ENCODE results near the gene GALNT8. TPM values are rescaled to one million over a fixed set of nuclear protein-coding genes. Genes with fewer than 3 reads are reported as not detected.

GALNT8 gene
- total and polyA plus RNA-seq, 5 donors from 2014 or later = 2.0 to 7.3 (median 3.5) TPM

- H3K27ac ChIP-seq (ENCODE audit: insufficient read depth, low read length, poor library complexity, severe bottlenecking) = no peak overlapping the region
- H3K27me3 Mint-ChIP-seq = peaks cover 23% of the 10 kb centered on the region
- H3K27ac Mint-ChIP-seq = no peak overlapping the region
Observed at GRCh38 chr12:4723226-4723625, 3.0 kb downstream of the GALNT8 start.

DNA sequence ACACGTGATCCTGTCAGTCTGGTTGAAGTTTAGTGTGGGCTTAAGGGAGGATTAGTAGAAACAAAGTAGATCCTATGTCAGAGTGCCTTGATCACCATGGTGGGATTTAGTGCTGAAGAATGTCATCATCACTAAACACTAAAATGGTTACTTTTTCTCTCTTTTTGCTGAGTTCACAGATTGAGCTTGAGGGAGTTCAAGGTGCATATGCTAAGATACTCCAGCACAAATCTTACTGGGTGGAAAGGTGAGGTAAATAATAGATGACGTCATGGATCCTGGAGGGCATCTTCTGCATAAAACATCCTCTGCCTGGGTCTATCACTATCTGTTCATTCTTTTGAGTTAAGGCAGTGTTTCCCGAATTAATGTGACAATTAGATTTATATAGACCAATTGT lies 4.9 kb downstream of the GALNT8 start:
- H3K27me3 Mint-ChIP-seq = peaks cover 26% of the 10 kb centered on the region
- no peaks in the 10 kb centered on the region for H3K4me1 ChIP-seq (ENCODE audit: control insufficient read depth, insufficient read depth, low read length, poor library complexity, severe bottlenecking)
- no peaks in the 10 kb centered on the region for H3K36me3 Mint-ChIP-seq
- no peaks in the 10 kb centered on the region for H3K36me3 ChIP-seq (ENCODE audit: control insufficient read depth, insufficient read depth, low read length)
- no peaks in the 10 kb centered on the region for H3K4me1 Mint-ChIP-seq
- H3K9me3 ChIP-seq (ENCODE audit: control insufficient read depth in 2 of 2, low read length in 2 of 2) = no peaks in the 10 kb centered on the region
- H3K4me3 ChIP-seq (ENCODE audit: low read depth, low read length) = no peak overlapping the region
- H3K4me3 Mint-ChIP-seq = no peak overlapping the region
- no peak overlapping the region for H3K27ac ChIP-seq (ENCODE audit: insufficient read depth, low read length, poor library complexity, severe bottlenecking)
- H3K9me3 Mint-ChIP-seq = no peaks in the 10 kb centered on the region
- DNase-seq (no peak), ATAC-seq (ENCODE audit: low read depth in 2 of 2) (no peak)
- H3K27ac Mint-ChIP-seq = no peak overlapping the region
- peaks cover 6% of the 10 kb centered on the region for H3K27me3 ChIP-seq (ENCODE audit: control insufficient read depth, insufficient read depth, low read length)

More at GRCh38 chr12:4723226-4723625, 3.0 kb downstream of the GALNT8 start:
- Histone ChIP-seq H3K4me1 (ENCODE audit: control insufficient read depth, insufficient read depth, low read length, poor library complexity, severe bottlenecking) (no peaks in the 10 kb centered on the region), H3K9me3 (ENCODE audit: control insufficient read depth in 2 of 2, low read length in 2 of 2) (no peaks in the 10 kb centered on the region), H3K36me3 (ENCODE audit: control insufficient read depth, insufficient read depth, low read length) (no peaks in the 10 kb centered on the region), H3K27me3 (ENCODE audit: control insufficient read depth, insufficient read depth, low read length) (peaks cover 6% of the 10 kb centered on the region), H3K4me3 (ENCODE audit: low read depth, low read length) (no peak overlapping the region)
- no peak for DNase-seq
- Mint-ChIP-seq H3K4me1 (no peaks in the 10 kb centered on the region), H3K36me3 (no peaks in the 10 kb centered on the region), H3K4me3 (no peak overlapping the region), H3K9me3 (peaks cover 0 to 1% (median 0%) of the 10 kb centered on the region in 7 donors)
- ATAC-seq (ENCODE audit: low read depth in 2 of 2) = no peak

DNA sequence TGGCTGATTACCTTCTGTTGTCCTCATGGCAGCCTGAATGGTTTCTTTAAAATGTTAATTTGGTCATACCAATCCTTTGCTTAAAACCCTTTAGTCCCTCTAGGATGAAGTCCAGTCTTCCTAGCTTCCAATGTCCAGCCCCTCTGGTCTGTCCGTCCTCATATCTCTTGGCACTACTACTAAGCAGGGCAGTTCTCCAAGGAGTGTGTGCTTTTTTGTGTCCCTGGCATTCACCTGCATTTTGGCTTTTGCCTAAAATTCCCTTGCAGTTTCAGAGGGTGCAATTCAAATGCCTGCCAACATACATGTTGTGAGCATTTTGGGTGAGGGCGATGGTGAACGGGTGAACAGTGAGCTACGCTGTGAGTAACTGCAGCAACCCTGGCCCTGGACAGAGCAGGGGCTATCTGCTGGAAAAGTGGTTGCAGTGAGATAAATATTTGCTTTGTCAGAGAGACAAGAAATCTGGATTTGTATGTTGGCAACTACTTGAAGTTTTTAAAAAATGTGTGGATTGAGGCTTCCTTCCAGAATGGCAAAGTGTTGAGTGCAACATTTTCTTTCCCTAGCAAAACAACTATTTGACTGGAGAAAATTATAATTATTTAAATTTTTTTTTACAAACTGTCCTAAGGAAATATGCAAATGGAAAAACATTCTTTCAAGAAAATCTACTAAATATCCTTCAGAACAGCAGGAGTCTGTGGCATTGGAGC lies 14.6 kb downstream of the GALNT8 start:
- Histone ChIP-seq H3K9me3 (ENCODE audit: control insufficient read depth in 2 of 2, low read length in 2 of 2) (no peaks in the 10 kb centered on the region), H3K4me1 (ENCODE audit: control insufficient read depth, insufficient read depth, low read length, poor library complexity, severe bottlenecking) (no peaks in the 10 kb centered on the region), H3K36me3 (ENCODE audit: control insufficient read depth, insufficient read depth, low read length) (no peaks in the 10 kb centered on the region), H3K4me3 (ENCODE audit: low read depth, low read length) (no peak overlapping the region), H3K27me3 (ENCODE audit: control insufficient read depth, insufficient read depth, low read length) (peaks cover 16% of the 10 kb centered on the region), H3K27ac (ENCODE audit: insufficient read depth, low read length, poor library complexity, severe bottlenecking) (no peak overlapping the region)
- Mint-ChIP-seq H3K4me3 (no peak overlapping the region), H3K27me3 (peaks cover 29% of the 10 kb centered on the region), H3K36me3 (no peaks in the 10 kb centered on the region), H3K9me3 (peaks cover 0 to 2% (median 0%) of the 10 kb centered on the region in 7 donors), H3K27ac (no peak overlapping the region), H3K4me1 (no peaks in the 10 kb centered on the region)
- DNase-seq (no peak), ATAC-seq (ENCODE audit: low read depth in 2 of 2) (no peak)

DNA sequence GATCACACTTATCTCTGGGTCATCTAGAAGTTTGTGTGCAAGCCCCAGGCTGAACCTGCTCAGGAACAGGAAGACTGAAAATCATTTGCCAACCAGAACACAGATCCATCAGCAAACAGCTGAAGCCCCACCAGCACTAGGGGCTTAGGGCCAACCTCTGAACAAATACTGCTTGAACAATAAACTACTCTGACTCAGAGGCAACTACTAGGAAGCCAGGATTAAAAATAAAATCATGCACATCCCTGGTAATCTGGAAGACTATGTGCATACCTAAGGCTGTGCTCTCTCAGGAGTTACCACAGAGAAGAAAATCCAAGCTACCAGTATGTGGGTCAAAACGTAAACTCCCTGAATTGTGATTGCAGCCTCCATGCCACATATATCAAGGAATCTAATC lies 15.9 kb downstream of the GALNT8 start:
- no peak for DNase-seq
- Histone ChIP-seq H3K27ac (ENCODE audit: insufficient read depth, low read length, poor library complexity, severe bottlenecking) (no peak overlapping the region), H3K9me3 (ENCODE audit: control insufficient read depth in 2 of 2, low read length in 2 of 2) (no peaks in the 10 kb centered on the region), H3K4me3 (ENCODE audit: low read depth, low read length) (no peak overlapping the region), H3K4me1 (ENCODE audit: control insufficient read depth, insufficient read depth, low read length, poor library complexity, severe bottlenecking) (no peaks in the 10 kb centered on the region), H3K27me3 (ENCODE audit: control insufficient read depth, insufficient read depth, low read length) (peaks cover 16% of the 10 kb centered on the region), H3K36me3 (ENCODE audit: control insufficient read depth, insufficient read depth, low read length) (no peaks in the 10 kb centered on the region)
- Mint-ChIP-seq H3K9me3 (peaks cover 0 to 2% (median 0%) of the 10 kb centered on the region in 7 donors), H3K27ac (no peak overlapping the region), H3K4me3 (no peak overlapping the region), H3K27me3 (peaks cover 22% of the 10 kb centered on the region), H3K36me3 (no peaks in the 10 kb centered on the region), H3K4me1 (no peaks in the 10 kb centered on the region)
- ATAC-seq (ENCODE audit: low read depth in 2 of 2) = no peak

DNA sequence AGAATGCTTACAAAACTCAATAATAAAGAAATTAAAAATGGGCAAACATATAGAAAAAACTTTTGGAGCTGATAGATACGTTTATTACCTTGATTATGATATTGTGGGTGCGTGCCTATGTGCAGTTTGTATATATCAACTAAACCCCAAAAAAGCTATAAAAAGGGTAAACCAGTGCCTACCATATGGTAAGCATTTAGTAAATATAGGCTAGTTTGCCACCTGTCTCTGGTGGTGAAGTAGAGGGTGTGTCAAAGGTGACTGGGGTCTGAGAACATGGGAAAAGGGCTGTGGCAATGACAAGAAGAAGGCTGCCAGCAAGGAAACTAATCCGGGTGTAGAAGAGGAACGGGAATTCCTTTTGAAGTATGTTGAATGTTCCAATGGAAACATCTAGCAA lies 18.3 kb downstream of the GALNT8 start:
- H3K4me1 Mint-ChIP-seq = no peaks in the 10 kb centered on the region
- H3K4me3 ChIP-seq (ENCODE audit: low read depth, low read length) = no peak overlapping the region
- no peaks in the 10 kb centered on the region for H3K4me1 ChIP-seq (ENCODE audit: control insufficient read depth, insufficient read depth, low read length, poor library complexity, severe bottlenecking)
- DNase-seq (no peak), ATAC-seq (ENCODE audit: low read depth in 2 of 2) (no peak)
- H3K27ac ChIP-seq (ENCODE audit: insufficient read depth, low read length, poor library complexity, severe bottlenecking) = no peak overlapping the region
- H3K9me3 Mint-ChIP-seq = peaks cover 0 to 2% (median 0%) of the 10 kb centered on the region in 7 donors
- H3K9me3 ChIP-seq (ENCODE audit: control insufficient read depth in 2 of 2, low read length in 2 of 2) = no peaks in the 10 kb centered on the region
- H3K27me3 ChIP-seq (ENCODE audit: control insufficient read depth, insufficient read depth, low read length) = peaks cover 15% of the 10 kb centered on the region
- no peak overlapping the region for H3K4me3 Mint-ChIP-seq
- no peaks in the 10 kb centered on the region for H3K36me3 Mint-ChIP-seq
- H3K27ac Mint-ChIP-seq = no peak overlapping the region
- peaks cover 36% of the 10 kb centered on the region for H3K27me3 Mint-ChIP-seq
- H3K36me3 ChIP-seq (ENCODE audit: control insufficient read depth, insufficient read depth, low read length) = no peaks in the 10 kb centered on the region

DNA sequence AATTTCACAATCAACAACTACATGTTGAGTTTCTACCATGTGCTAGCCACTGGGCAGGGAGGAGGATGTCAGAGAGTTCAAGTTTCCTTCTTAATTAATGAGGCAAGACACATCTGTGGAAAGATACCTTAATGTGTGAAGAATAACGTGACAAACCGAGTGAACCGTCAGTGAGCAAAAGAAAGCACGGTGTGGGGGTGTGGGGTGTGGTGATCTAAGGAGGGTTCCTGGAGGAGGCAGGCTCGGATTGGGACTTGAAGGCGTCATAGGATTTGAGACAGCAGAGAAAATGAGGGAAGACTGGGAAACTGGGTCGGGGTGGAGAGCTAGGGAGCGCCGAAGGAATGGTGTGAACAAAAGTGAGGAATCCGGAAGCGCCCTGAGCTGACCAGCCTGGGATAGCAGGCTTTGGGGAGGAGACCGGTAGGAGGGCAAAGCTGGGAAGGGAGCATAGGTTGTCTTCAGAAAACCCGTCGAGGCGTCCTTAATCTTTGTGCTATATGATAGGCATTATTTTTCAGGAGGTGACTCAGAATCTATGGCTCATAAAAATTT lies 22.3 kb downstream of the GALNT8 start:
- Histone ChIP-seq H3K9me3 (ENCODE audit: control insufficient read depth in 2 of 2, low read length in 2 of 2) (no peaks in the 10 kb centered on the region), H3K36me3 (ENCODE audit: control insufficient read depth, insufficient read depth, low read length) (no peaks in the 10 kb centered on the region), H3K27ac (ENCODE audit: insufficient read depth, low read length, poor library complexity, severe bottlenecking) (no peak overlapping the region), H3K4me1 (ENCODE audit: control insufficient read depth, insufficient read depth, low read length, poor library complexity, severe bottlenecking) (no peaks in the 10 kb centered on the region), H3K4me3 (ENCODE audit: low read depth, low read length) (no peak overlapping the region), H3K27me3 (ENCODE audit: control insufficient read depth, insufficient read depth, low read length) (peaks cover 12% of the 10 kb centered on the region)
- Mint-ChIP-seq H3K4me3 (no peak overlapping the region), H3K27me3 (peaks cover 23% of the 10 kb centered on the region), H3K9me3 (peaks cover 0 to 2% (median 0%) of the 10 kb centered on the region in 7 donors), H3K4me1 (no peaks in the 10 kb centered on the region), H3K36me3 (no peaks in the 10 kb centered on the region), H3K27ac (no peak overlapping the region)
- ATAC-seq (ENCODE audit: low read depth in 2 of 2) (no peak), DNase-seq (no peak)

DNA sequence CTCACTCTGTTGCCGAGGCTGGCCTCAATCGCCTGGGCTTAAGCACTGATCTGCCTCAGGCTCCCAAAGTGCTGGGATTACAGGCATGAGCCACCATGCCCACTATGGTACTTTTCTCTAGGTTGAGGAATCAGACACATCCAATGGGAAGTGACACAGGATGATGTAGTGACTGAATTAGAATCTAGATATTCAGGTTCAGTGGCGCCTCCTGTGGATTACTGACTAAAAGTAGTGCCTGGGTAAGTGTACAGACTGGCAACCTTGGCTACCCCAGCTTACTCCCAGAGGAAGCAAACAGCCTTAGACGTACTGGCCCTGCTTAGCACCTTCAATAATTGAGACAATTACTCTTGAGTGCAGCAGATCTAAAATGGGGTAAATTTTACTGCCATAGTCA lies 22.8 kb downstream of the GALNT8 start:
- Histone ChIP-seq H3K4me3 (ENCODE audit: low read depth, low read length) (no peak overlapping the region), H3K4me1 (ENCODE audit: control insufficient read depth, insufficient read depth, low read length, poor library complexity, severe bottlenecking) (no peaks in the 10 kb centered on the region), H3K27me3 (ENCODE audit: control insufficient read depth, insufficient read depth, low read length) (peaks cover 7% of the 10 kb centered on the region), H3K9me3 (ENCODE audit: control insufficient read depth in 2 of 2, low read length in 2 of 2) (no peaks in the 10 kb centered on the region), H3K36me3 (ENCODE audit: control insufficient read depth, insufficient read depth, low read length) (no peaks in the 10 kb centered on the region), H3K27ac (ENCODE audit: insufficient read depth, low read length, poor library complexity, severe bottlenecking) (no peak overlapping the region)
- no peak for ATAC-seq (ENCODE audit: low read depth in 2 of 2)
- no peak overlapping the region for H3K4me3 Mint-ChIP-seq
- no peaks in the 10 kb centered on the region for H3K4me1 Mint-ChIP-seq
- peaks cover 0 to 2% (median 0%) of the 10 kb centered on the region in 7 donors for H3K9me3 Mint-ChIP-seq
- peaks cover 27% of the 10 kb centered on the region for H3K27me3 Mint-ChIP-seq
- H3K27ac Mint-ChIP-seq = no peak overlapping the region
- no peak for DNase-seq
- no peaks in the 10 kb centered on the region for H3K36me3 Mint-ChIP-seq

DNA sequence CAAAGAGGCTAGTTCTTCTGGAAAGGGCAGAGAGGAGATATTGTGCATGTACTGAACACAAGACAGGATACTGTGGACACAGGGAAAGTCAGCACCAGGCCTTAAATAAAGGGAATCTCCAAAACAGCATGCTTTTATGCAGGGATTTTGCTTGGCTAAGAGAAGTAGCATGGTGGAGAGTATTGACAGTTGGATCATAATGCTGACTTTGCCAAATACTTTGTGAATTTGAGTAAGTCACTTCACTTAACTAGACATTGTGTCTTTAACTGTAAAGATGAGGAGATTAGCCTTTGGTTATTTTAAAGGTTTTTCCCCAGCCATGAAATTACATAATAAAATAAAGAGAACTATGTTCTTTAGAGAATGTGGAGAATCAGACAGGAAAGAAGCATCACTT lies 24.5 kb downstream of the GALNT8 start:
- no peaks in the 10 kb centered on the region for H3K36me3 ChIP-seq (ENCODE audit: control insufficient read depth, insufficient read depth, low read length)
- no peak overlapping the region for H3K27ac ChIP-seq (ENCODE audit: insufficient read depth, low read length, poor library complexity, severe bottlenecking)
- no peaks in the 10 kb centered on the region for H3K4me1 Mint-ChIP-seq
- H3K9me3 ChIP-seq (ENCODE audit: control insufficient read depth in 2 of 2, low read length in 2 of 2) = no peaks in the 10 kb centered on the region
- H3K4me3 Mint-ChIP-seq = no peak overlapping the region
- peaks cover 3% of the 10 kb centered on the region for H3K27me3 ChIP-seq (ENCODE audit: control insufficient read depth, insufficient read depth, low read length)
- ATAC-seq (ENCODE audit: low read depth in 2 of 2) (no peak), DNase-seq (no peak)
- H3K27me3 Mint-ChIP-seq = peaks cover 27% of the 10 kb centered on the region
- H3K36me3 Mint-ChIP-seq = no peaks in the 10 kb centered on the region
- peaks cover 0 to 2% (median 0%) of the 10 kb centered on the region in 7 donors for H3K9me3 Mint-ChIP-seq
- H3K27ac Mint-ChIP-seq = no peak overlapping the region
- H3K4me1 ChIP-seq (ENCODE audit: control insufficient read depth, insufficient read depth, low read length, poor library complexity, severe bottlenecking) = no peaks in the 10 kb centered on the region
- no peak overlapping the region for H3K4me3 ChIP-seq (ENCODE audit: low read depth, low read length)

All from CD4-positive, CD25-positive, alpha-beta regulatory T cell (primary cell).